Endodermal cell (in vitro differentiated cells): ENCODE results near the gene ACTR1B. TPM values are rescaled to one million over a fixed set of nuclear protein-coding genes. Genes with fewer than 3 reads are reported as not detected.
"Not testable (repeated sequence)": the region's sequence is repeated elsewhere in the genome, so short reads cannot be mapped to it uniquely, and the experiment has no call there.

Source experiments
- DNase-seq: peaks from one replicate; pipeline ENCODE4 v3.0.0-alpha.2; 2017
- H3K27ac ChIP-seq: 2 replicates; pipeline ENCODE4 v1.5.1; 2013; ENCODE audit warnings: mild to moderate bottlenecking, low read depth, low read length, moderate library complexity
- H3K27me3 ChIP-seq: 2 replicates; pipeline ENCODE4 v1.6.1; 2013; ENCODE audit warnings: mild to moderate bottlenecking, low read length, moderate library complexity; ENCODE audit not compliant: insufficient read depth, control insufficient read depth, poor library complexity, severe bottlenecking
- H3K36me3 ChIP-seq: 2 replicates; pipeline ENCODE4 v1.7.0; 2013; ENCODE audit warnings: mild to moderate bottlenecking, low read length, moderate library complexity; ENCODE audit not compliant: control insufficient read depth, insufficient read depth
- H3K4me1 ChIP-seq: one replicate; pipeline ENCODE4 v1.7.0; 2013; ENCODE audit warnings: low read length; ENCODE audit not compliant: control insufficient read depth, insufficient read depth
- H3K4me3 ChIP-seq: 2 replicates; pipeline ENCODE4 v1.5.1; 2013; ENCODE audit warnings: mild to moderate bottlenecking, low read length, moderate library complexity
- H3K9ac ChIP-seq: 2 replicates; pipeline ENCODE4 v1.6.1; 2013; ENCODE audit warnings: mild to moderate bottlenecking, low read length, moderate library complexity; ENCODE audit not compliant: poor library complexity, severe bottlenecking; ENCODE audit errors: extremely low read depth
- H3K9me3 ChIP-seq: 2 replicates; pipeline ENCODE4 v1.6.1; 2013; ENCODE audit warnings: mild to moderate bottlenecking, low read length, moderate library complexity; ENCODE audit not compliant: control insufficient read depth
- H3K27ac Mint-ChIP-seq: 2 replicates; pipeline ENCODE4 v1.8.0; 2020; ENCODE audit warnings: mixed read lengths
- H3K27me3 Mint-ChIP-seq: 2 replicates; pipeline ENCODE4 v1.8.0; 2021; ENCODE audit warnings: mild to moderate bottlenecking, mixed read lengths; ENCODE audit not compliant: insufficient read depth
- H3K36me3 Mint-ChIP-seq: 2 replicates; pipeline ENCODE4 v1.8.0; 2020; ENCODE audit warnings: low read depth, mixed read lengths
- H3K4me1 Mint-ChIP-seq: 2 replicates; pipeline ENCODE4 v1.8.0; 2020; ENCODE audit warnings: mixed read lengths
- H3K4me3 Mint-ChIP-seq: 2 replicates; pipeline ENCODE4 v1.8.0; 2020; ENCODE audit warnings: mild to moderate bottlenecking, moderate library complexity, mixed read lengths
- H3K9me3 Mint-ChIP-seq: 2 replicates; pipeline ENCODE4 v1.8.0; 2020; ENCODE audit warnings: mild to moderate bottlenecking, mixed read lengths
- CTCF ChIP-seq: fragments of 200-600 bp; sonication (generic); conservative IDR thresholded peaks from 2 replicates; pipeline ENCODE4 v1.5.0; 2021; ENCODE audit warnings: antibody characterized with exemption, mild to moderate bottlenecking
- WGBS, 2 experiments: methylation state at CpG; one replicate each; pipeline versions ENCODE4 v1.1.5 to v1.1.7; 2013; ENCODE audit warnings: missing lambda C conversion rate in 2 of 2, mixed read lengths in 1 of 2; ENCODE audit not compliant: insufficient coverage in 1 of 2, insufficient read length in 1 of 2; 5-methylcytosine and 5-hydroxymethylcytosine counted together
- total RNA-seq, 2 donors: library from RNA; stranded (reverse); fragmentation: NEBNext Ultra II Directional in 1 of 2; extraction: Animal tissue kit (Norgen Biotek cat#: 25700) in 1 of 2; gene quantifications; 2 replicates in 1 of 2; 3 replicates in 1 of 2; pipeline ENCODE4 v1.2.1, GENCODE V29; 2021

The ACTR1B gene
- total RNA-seq, 2 donors from 2014 or later = 71.8 to 75.0 TPM

GRCh38 chr2:97625354-97626048, 38.3 kb downstream of the ACTR1B start:
- not testable (repeated sequence) for H3K9ac ChIP-seq, H3K4me1 Mint-ChIP-seq, H3K27ac ChIP-seq, H3K4me3 Mint-ChIP-seq, H3K36me3 ChIP-seq, H3K27me3 ChIP-seq, H3K27me3 Mint-ChIP-seq, H3K36me3 Mint-ChIP-seq, H3K9me3 Mint-ChIP-seq, H3K9me3 ChIP-seq, H3K27ac Mint-ChIP-seq, DNase-seq, H3K4me1 ChIP-seq, H3K4me3 ChIP-seq
- 75% methylated on average over 2 of the region's 8 CpGs; no CpG with 5 or more reads in 1 of the 2 experiments for WGBS, 2 experiments

- H3K36me3 ChIP-seq, H3K9ac ChIP-seq, H3K4me1 ChIP-seq, H3K27me3 Mint-ChIP-seq, H3K4me3 Mint-ChIP-seq, H3K27ac ChIP-seq, H3K4me3 ChIP-seq, H3K9me3 Mint-ChIP-seq, H3K36me3 Mint-ChIP-seq, H3K27me3 ChIP-seq, H3K9me3 ChIP-seq, H3K4me1 Mint-ChIP-seq, H3K27ac Mint-ChIP-seq: not testable (repeated sequence)
- DNase-seq = peak; percentile 59
Measured at GRCh38 chr2:97622976-97623375, 40.9 kb downstream of the ACTR1B start.

GRCh38 chr2:97620492-97620891, 43.4 kb downstream of the ACTR1B start:
- not testable (repeated sequence) for H3K9me3 Mint-ChIP-seq, DNase-seq, H3K9ac ChIP-seq, H3K27ac Mint-ChIP-seq, H3K27me3 Mint-ChIP-seq, H3K4me1 ChIP-seq, H3K36me3 Mint-ChIP-seq, H3K4me3 Mint-ChIP-seq, H3K9me3 ChIP-seq, H3K27ac ChIP-seq, H3K4me3 ChIP-seq, H3K27me3 ChIP-seq, H3K36me3 ChIP-seq, H3K4me1 Mint-ChIP-seq
- no CpG with 5 or more reads among the region's 1 CpG for WGBS, 2 experiments

GRCh38 chr2:97618939-97619827, 44.7 kb downstream of the ACTR1B start:
- H3K27me3 Mint-ChIP-seq, H3K27ac Mint-ChIP-seq, H3K9me3 ChIP-seq, H3K27me3 ChIP-seq, H3K4me3 ChIP-seq, H3K9me3 Mint-ChIP-seq, H3K27ac ChIP-seq, H3K4me3 Mint-ChIP-seq, H3K4me1 ChIP-seq, H3K4me1 Mint-ChIP-seq, H3K9ac ChIP-seq, H3K36me3 Mint-ChIP-seq, H3K36me3 ChIP-seq: not testable (repeated sequence)
- no CpG with 5 or more reads among the region's 14 CpGs for WGBS, 2 experiments
- DNase-seq = peak; percentile 74

- WGBS, 2 experiments = no CpG with 5 or more reads among the region's 6 CpGs
- no peak overlapping the region for H3K4me3 Mint-ChIP-seq
- no peaks in the 10 kb centered on the region for H3K9me3 ChIP-seq
- DNase-seq = no peak
- no peak for TF ChIP-seq CTCF
- no peaks in the 10 kb centered on the region for H3K27me3 ChIP-seq
- H3K4me1 Mint-ChIP-seq = peaks cover 4% of the 10 kb centered on the region
- no peak overlapping the region for H3K27ac ChIP-seq
- H3K27me3 Mint-ChIP-seq = no peaks in the 10 kb centered on the region
- H3K4me3 ChIP-seq = no peak overlapping the region
- no peaks in the 10 kb centered on the region for H3K36me3 Mint-ChIP-seq
- H3K9ac ChIP-seq = no peak overlapping the region
- no peak overlapping the region for H3K27ac Mint-ChIP-seq
- no peaks in the 10 kb centered on the region for H3K4me1 ChIP-seq
- no peaks in the 10 kb centered on the region for H3K36me3 ChIP-seq
- H3K9me3 Mint-ChIP-seq = no peaks in the 10 kb centered on the region
Measured at GRCh38 chr2:97617911-97618310, 45.9 kb downstream of the ACTR1B start.

- H3K27ac ChIP-seq, H3K9me3 ChIP-seq, H3K27me3 ChIP-seq, H3K27me3 Mint-ChIP-seq, H3K27ac Mint-ChIP-seq, H3K9ac ChIP-seq, DNase-seq, H3K4me1 ChIP-seq, H3K9me3 Mint-ChIP-seq, H3K4me1 Mint-ChIP-seq, H3K36me3 Mint-ChIP-seq, H3K36me3 ChIP-seq, H3K4me3 Mint-ChIP-seq, H3K4me3 ChIP-seq: not testable (repeated sequence)
- no CpG with 5 or more reads among the region's 8 CpGs for WGBS, 2 experiments
Measured at GRCh38 chr2:97615746-97616145, 48.1 kb downstream of the ACTR1B start.
